HepG2 (cell line): ENCODE measurements around the gene HDAC4. TPM values are rescaled to one million over a fixed set of nuclear protein-coding genes. Genes with fewer than 3 reads are reported as not detected.

Experiments
- BRCA1 ChIP-seq: sonication (generic); formaldehyde crosslinking; IDR thresholded peaks from 2 replicates; pipeline ENCODE4 v1.4.0; 2020; ENCODE audit warnings: missing genetic modification reagents
- CTCF ChIP-seq: sonication (generic); formaldehyde crosslinking; IDR thresholded peaks from 2 replicates; pipeline ENCODE4 v1.5.0; 2020; ENCODE audit warnings: mild to moderate bottlenecking, missing genetic modification reagents, moderate library complexity
- FOXO4 ChIP-seq: sonication (generic); formaldehyde crosslinking; conservative IDR thresholded peaks from 2 replicates; pipeline ENCODE4 v1.8.1; 2023; ENCODE audit warnings: missing genetic modification reagents
- HNRNPL ChIP-seq: fragments of 200-400 bp; formaldehyde crosslinking; IDR thresholded peaks from 2 replicates; pipeline ENCODE4 v1.6.1; 2017; ENCODE audit warnings: mild to moderate bottlenecking, low read depth, low read length
- PBX3 ChIP-seq: sonication (generic); formaldehyde crosslinking; IDR thresholded peaks from 2 replicates; pipeline ENCODE4 v1.8.1; 2023; ENCODE audit warnings: missing genetic modification reagents, inconsistent platforms, borderline replicate concordance
- RAD21 ChIP-seq: fragments of 450-650 bp; formaldehyde crosslinking; IDR thresholded peaks from 2 replicates; pipeline ENCODE4 v1.5.0; 2020; ENCODE audit warnings: mild to moderate bottlenecking
- SMC3 ChIP-seq: IDR thresholded peaks from 2 replicates; pipeline ENCODE4 v1.6.1; 2011; ENCODE audit warnings: low read length, improper control_type of control experiment
- STAG1 ChIP-seq: sonication (generic); formaldehyde crosslinking; IDR thresholded peaks from 2 replicates; pipeline ENCODE4 v1.4.0; 2020; ENCODE audit warnings: missing genetic modification reagents
- STAT5B ChIP-seq: sonication (generic); formaldehyde crosslinking; IDR thresholded peaks from 2 replicates; pipeline ENCODE4 v1.4.0; 2020; ENCODE audit warnings: missing genetic modification reagents
- TCF7L2 ChIP-seq: IDR thresholded peaks from 2 replicates; pipeline ENCODE4 v1.6.1; 2011; ENCODE audit warnings: mild to moderate bottlenecking, low read depth, low read length, moderate library complexity
- TRAFD1 ChIP-seq: sonication (generic); formaldehyde crosslinking; IDR thresholded peaks from 2 replicates; pipeline ENCODE4 v1.5.1; 2020; ENCODE audit warnings: missing genetic modification reagents, mild to moderate bottlenecking, borderline replicate concordance
- ZBTB8A ChIP-seq: sonication (generic); formaldehyde crosslinking; IDR thresholded peaks from 2 replicates; pipeline ENCODE4 v1.4.0; 2020; ENCODE audit warnings: mild to moderate bottlenecking, low read depth, missing genetic modification reagents, borderline replicate concordance
- ZNF263 ChIP-seq: sonication (generic); formaldehyde crosslinking; IDR thresholded peaks from 2 replicates; pipeline ENCODE4 v1.4.0; 2020; ENCODE audit warnings: missing genetic modification reagents
- ZNF354B ChIP-seq: sonication (generic); formaldehyde crosslinking; IDR thresholded peaks from 2 replicates; pipeline ENCODE4 v1.8.0; 2022; ENCODE audit warnings: mild to moderate bottlenecking, missing genetic modification reagents
- polyA plus RNA-seq, 8 experiments: library from polyadenylated mRNA; depleted of rRNA in 3 of 8; stranded (reverse) in 7 of 8; unstranded in 1 of 8; fragments of >200 nt; fragmentation: Illumina TruSeq in 4 of 8; extraction: Trizol in 4 of 8; gene quantifications; 2 replicates each; pipeline versions ENCODE4 v1.2.1 to v1.2.3, GENCODE V29; 2011 to 2016; ENCODE audit warnings: low read depth in 4 of 8, missing spikeins in 1 of 8, mixed read lengths in 1 of 8; ENCODE audit not compliant: insufficient read depth in 1 of 8
- total RNA-seq, 5 experiments: library from RNA; depleted of rRNA; stranded (reverse); fragments of >200 nt; fragmentation: Illumina TruSeq; extraction: Trizol; gene quantifications; 2 replicates each; pipeline ENCODE4 v1.2.3, GENCODE V29; 2016; ENCODE audit warnings: low read depth in 1 of 5

The HDAC4 gene
- total and polyA plus RNA-seq, 2 of the 13 experiments (the other 11 are each of a cell fraction or from before 2014, with no cell fraction given): 10.1 to 11.5 TPM

GRCh38 chr2:239106314-239106908 lies 294.4 kb downstream of the HDAC4 start (continued):
- TF ChIP-seq HNRNPL (0 out of 2 replicates have a peak, but pooled peaks have one; percentile 24), CTCF (CRISPR knock-in tag) (peak; percentile 85), ZBTB8A (CRISPR knock-in tag) (no peak), BRCA1 (CRISPR knock-in tag) (no peak), STAG1 (CRISPR knock-in tag) (peak; percentile 83), ZNF263 (CRISPR knock-in tag) (peak; percentile 99), PBX3 (CRISPR knock-in tag) (no peak), TCF7L2 (no peak), SMC3 (peak; percentile 16; the same call in 1 of the 2 replicates), ZNF354B (no peak), STAT5B (no peak), FOXO4 (no peak), TRAFD1 (CRISPR knock-in tag) (no peak), RAD21 (peak; percentile 85)
